ENCODE data around the gene FJX1.
"Not testable (repeated sequence)": the region's sequence is repeated elsewhere in the genome, so short reads cannot be mapped to it uniquely, and the experiment has no call there.

The FJX1 gene

GRCh38 chr11:35667257-35667656 is 49.0 kb downstream of the FJX1 start:
- no peak for DNase-seq (ENCODE audit: low read depth in 3 of 3)

- DNase-seq (ENCODE audit: low read depth in 3 of 3): not testable (repeated sequence)
Observed at GRCh38 chr11:35668350-35668749, 50.1 kb downstream of the FJX1 start.
